ENCODE data around the gene RAP2A.

DNA sequence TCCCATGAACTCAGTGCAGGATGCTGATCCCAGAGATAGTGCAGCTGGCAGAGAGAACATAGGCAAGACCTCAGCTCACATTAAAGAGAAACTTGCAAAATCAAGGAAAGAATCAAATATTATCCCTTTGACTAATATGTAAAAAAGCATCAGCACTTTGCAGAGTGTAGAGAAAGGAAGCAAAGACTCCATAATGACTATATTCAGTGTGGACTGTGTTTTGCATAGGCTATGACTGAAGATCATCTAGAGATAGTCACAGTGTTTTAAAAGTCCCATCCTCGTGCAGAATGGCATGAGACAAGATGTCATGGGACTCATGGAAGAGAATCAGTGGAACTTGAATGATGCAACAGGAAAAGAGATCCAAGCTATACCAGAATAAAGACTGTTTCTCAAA, 84.0 kb downstream of the RAP2A start:
- no peak for TF ChIP-seq EZH2 (IDR thresholded peaks at IDR 0.05; ENCODE audit: low read length, missing control alignments)
- TF ChIP-seq, protein P1, sequence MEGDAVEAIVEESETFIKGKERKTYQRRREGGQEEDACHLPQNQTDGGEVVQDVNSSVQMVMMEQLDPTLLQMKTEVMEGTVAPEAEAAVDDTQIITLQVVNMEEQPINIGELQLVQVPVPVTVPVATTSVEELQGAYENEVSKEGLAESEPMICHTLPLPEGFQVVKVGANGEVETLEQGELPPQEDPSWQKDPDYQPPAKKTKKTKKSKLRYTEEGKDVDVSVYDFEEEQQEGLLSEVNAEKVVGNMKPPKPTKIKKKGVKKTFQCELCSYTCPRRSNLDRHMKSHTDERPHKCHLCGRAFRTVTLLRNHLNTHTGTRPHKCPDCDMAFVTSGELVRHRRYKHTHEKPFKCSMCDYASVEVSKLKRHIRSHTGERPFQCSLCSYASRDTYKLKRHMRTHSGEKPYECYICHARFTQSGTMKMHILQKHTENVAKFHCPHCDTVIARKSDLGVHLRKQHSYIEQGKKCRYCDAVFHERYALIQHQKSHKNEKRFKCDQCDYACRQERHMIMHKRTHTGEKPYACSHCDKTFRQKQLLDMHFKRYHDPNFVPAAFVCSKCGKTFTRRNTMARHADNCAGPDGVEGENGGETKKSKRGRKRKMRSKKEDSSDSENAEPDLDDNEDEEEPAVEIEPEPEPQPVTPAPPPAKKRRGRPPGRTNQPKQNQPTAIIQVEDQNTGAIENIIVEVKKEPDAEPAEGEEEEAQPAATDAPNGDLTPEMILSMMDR (conservative IDR thresholded peaks at IDR 0.05 in 1 of 2, IDR thresholded peaks at IDR 0.05 in 1 of 2; ENCODE audit: low read depth in 1 of 2, low read length in 2 of 2): no peak
